ENCODE data around the gene TRIM6.
"Not testable (repeated sequence)": the region's sequence is repeated elsewhere in the genome, so short reads cannot be mapped to it uniquely, and the experiment has no call there.

GRCh38 chr11:5589906-5590305 is 6.5 kb upstream of the TRIM6 start:
- TF ChIP-seq CTCF (IDR thresholded peaks at IDR 0.05 in 4 of 5, conservative IDR thresholded peaks at IDR 0.05 in 1 of 5); POLR2A (IDR thresholded peaks at IDR 0.05): not testable (repeated sequence)

Data from gastrocnemius medialis (tissue), 4 donors.